ENCODE data around the gene PXDN. TPM values are rescaled to one million over a fixed set of nuclear protein-coding genes. Genes with fewer than 3 reads are reported as not detected.
"Not testable (repeated sequence)": the region's sequence is repeated elsewhere in the genome, so short reads cannot be mapped to it uniquely, and the experiment has no call there.

Gene PXDN
- total and polyA plus RNA-seq, 2 experiments from 2014 or later = 85.7 to 129 TPM

DNA sequence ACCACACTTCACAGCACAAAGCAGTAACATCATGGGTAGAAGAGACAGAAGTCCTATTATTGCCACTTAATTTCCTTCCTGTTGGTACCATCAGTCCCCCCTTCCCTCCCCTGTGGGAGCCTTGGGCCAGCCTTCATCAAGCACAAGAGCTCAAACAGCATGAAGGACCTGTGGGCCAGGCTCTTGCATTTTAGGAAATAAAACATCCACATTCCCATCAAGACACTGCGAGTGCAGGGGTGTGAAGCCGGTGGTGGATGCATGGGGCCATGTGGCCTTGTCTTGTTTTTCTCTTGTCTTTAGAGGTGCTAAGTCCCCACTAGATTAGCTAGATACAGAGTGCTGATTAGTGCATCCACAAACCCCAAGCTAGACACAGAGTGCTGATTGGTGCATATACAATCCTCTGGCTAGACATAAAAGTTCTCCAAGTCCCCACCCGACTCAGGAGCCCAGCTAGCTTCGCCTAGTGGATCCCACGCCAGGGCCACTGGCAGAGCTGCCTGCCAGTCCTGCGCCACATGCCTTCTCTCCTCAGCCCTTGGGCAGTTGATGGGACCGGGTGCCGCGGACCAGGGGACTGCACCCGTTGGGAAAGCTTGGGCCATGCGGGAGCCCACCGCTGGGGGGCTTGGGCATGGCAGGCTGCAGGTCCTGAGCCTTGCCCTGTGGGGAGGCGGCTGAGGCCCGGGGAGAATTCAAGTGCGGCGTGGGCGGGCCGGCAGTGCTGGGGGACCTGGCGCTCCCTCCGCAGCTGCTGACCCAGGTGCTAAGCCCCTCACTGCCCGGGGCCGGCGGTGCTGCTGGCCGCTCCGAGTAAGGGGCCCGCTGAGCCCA, 14.7 kb upstream of the PXDN start:
- DNase-seq (ENCODE audit: low read depth in 1 of 2, low spot score in 1 of 2) = no peak
- H3K4me3 ChIP-seq = no peak overlapping the region
- no peaks in the 10 kb centered on the region for H3K27me3 ChIP-seq
- no peak for TF ChIP-seq CTCF (IDR thresholded peaks at IDR 0.05; ENCODE audit: low read depth, low read length)
- H3K36me3 ChIP-seq = no peaks in the 10 kb centered on the region
- no peak overlapping the region for H3K27ac ChIP-seq
- H3K4me1 ChIP-seq (ENCODE audit: low read depth) = no peaks in the 10 kb centered on the region
- no peaks in the 10 kb centered on the region for H3K9me3 ChIP-seq (ENCODE audit: low read depth)

DNA sequence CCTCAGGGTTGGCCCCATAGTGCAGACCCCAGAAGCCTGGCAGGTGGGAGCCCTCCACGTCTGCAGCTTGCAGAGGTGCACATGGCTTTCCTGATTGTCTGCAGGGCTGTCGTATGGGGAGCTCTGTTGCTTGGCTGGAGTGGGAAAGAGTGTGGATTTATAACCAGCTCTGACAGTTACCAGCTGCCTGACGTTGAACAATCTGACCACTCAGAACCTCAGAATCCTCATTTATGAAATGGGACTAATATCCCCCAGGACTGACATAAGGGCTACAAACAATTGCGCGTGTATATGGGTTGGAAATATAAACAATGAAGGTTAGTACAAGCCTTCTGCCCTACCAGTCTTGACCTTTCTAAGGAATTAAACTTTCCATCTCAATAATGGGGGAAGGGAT, 13.9 kb upstream of the PXDN start:
- Histone ChIP-seq H3K27ac (no peak overlapping the region), H3K4me3 (no peak overlapping the region), H3K4me1 (ENCODE audit: low read depth) (no peaks in the 10 kb centered on the region), H3K9me3 (ENCODE audit: low read depth) (no peaks in the 10 kb centered on the region), H3K27me3 (no peaks in the 10 kb centered on the region), H3K36me3 (no peaks in the 10 kb centered on the region)
- no peak for TF ChIP-seq CTCF (IDR thresholded peaks at IDR 0.05; ENCODE audit: low read depth, low read length)
- no peak for DNase-seq (ENCODE audit: low read depth in 1 of 2, low spot score in 1 of 2)

- Histone ChIP-seq H3K4me1 (ENCODE audit: low read depth) (no peaks in the 10 kb centered on the region), H3K36me3 (no peaks in the 10 kb centered on the region), H3K9me3 (ENCODE audit: low read depth) (no peaks in the 10 kb centered on the region), H3K4me3 (no peak overlapping the region), H3K27ac (no peak overlapping the region), H3K27me3 (no peaks in the 10 kb centered on the region)
- DNase-seq (ENCODE audit: low read depth in 1 of 2, low spot score in 1 of 2) = no peak
- TF ChIP-seq CTCF (IDR thresholded peaks at IDR 0.05; ENCODE audit: low read depth, low read length) = no peak
These were observed 13.3 kb upstream of the PXDN start for GRCh38 chr2:1757567-1757966.

DNA sequence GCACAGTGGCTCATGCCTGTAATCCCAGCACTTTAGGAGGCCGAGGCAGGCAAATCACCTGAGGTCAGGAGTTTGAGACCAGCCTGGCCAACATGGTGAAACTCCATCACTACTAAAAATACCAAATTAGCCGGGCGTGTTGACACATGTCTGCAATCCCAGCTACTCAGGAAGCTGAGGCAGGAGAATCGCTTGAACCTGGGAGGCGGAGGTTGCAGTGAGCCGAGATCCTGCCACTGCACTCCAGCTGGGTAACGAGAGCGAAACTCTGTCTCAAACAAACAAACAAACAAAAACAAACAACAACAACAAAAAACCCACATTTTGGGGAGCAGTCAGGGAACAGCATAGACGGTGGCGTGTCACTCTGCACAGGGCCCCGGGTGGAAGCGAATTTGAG, 12.8 kb upstream of the PXDN start:
- not testable (repeated sequence) for DNase-seq (ENCODE audit: low read depth in 1 of 2, low spot score in 1 of 2); H3K36me3 ChIP-seq; H3K27ac ChIP-seq; H3K4me3 ChIP-seq; H3K27me3 ChIP-seq; H3K4me1 ChIP-seq (ENCODE audit: low read depth); H3K9me3 ChIP-seq (ENCODE audit: low read depth)

DNA sequence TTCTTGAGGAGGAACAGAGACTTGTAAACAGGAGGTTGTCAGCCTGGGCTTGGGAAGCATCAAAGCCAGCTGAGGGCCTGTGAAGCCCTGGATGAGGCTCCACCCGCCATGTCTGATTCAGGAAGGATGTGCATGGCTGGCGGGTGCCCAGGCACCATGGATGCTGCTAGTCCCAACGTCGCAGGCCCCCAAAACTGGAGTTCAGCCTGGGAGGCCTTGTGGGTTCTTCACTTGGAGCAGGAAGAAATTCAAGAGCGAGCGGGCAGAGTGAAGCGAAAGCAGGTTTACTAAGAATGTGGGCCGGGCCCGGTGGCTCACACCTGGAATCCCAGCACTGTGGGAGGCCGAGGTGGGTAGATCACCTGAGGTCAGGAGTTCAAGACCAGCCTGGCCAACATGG, 12.1 kb upstream of the PXDN start:
- no peaks in the 10 kb centered on the region for H3K9me3 ChIP-seq (ENCODE audit: low read depth)
- peak in 1 of 2 donors; percentile 12 for DNase-seq (ENCODE audit: low read depth in 1 of 2, low spot score in 1 of 2)
- no peak for TF ChIP-seq CTCF (IDR thresholded peaks at IDR 0.05; ENCODE audit: low read depth, low read length)
- no peak overlapping the region for H3K4me3 ChIP-seq
- H3K36me3 ChIP-seq = no peaks in the 10 kb centered on the region
- H3K27ac ChIP-seq = no peak overlapping the region
- no peaks in the 10 kb centered on the region for H3K27me3 ChIP-seq
- no peaks in the 10 kb centered on the region for H3K4me1 ChIP-seq (ENCODE audit: low read depth)

- H3K4me1 ChIP-seq (ENCODE audit: low read depth) = no peaks in the 10 kb centered on the region
- H3K36me3 ChIP-seq = no peaks in the 10 kb centered on the region
- H3K27ac ChIP-seq = no peak overlapping the region
- TF ChIP-seq CTCF (IDR thresholded peaks at IDR 0.05; ENCODE audit: low read depth, low read length) = no peak
- DNase-seq (ENCODE audit: low read depth in 1 of 2, low spot score in 1 of 2) = peak in 1 of 2 donors; percentile 96
- no peak overlapping the region for H3K4me3 ChIP-seq
- no peaks in the 10 kb centered on the region for H3K9me3 ChIP-seq (ENCODE audit: low read depth)
- no peaks in the 10 kb centered on the region for H3K27me3 ChIP-seq
These were observed 11.3 kb upstream of the PXDN start for GRCh38 chr2:1755436-1756191.
